ENCODE results near the gene NHLRC2. TPM values are rescaled to one million over a fixed set of nuclear protein-coding genes. Genes with fewer than 3 reads are reported as not detected.
A peak's percentile ranks its signal among the peaks of the same experiment; 100 is the strongest.

The NHLRC2 gene
- total and polyA plus RNA-seq, 12 donors = 6.7 to 98.0 (median 71.2) TPM

- Histone ChIP-seq H3K4me3 (no peak overlapping the region), H3K27ac (no peak overlapping the region), H3K27me3 (no peaks in the 10 kb centered on the region), H3K9me3 (peaks cover 0 to 23% (median 10%) of the 10 kb centered on the region in 11 donors), H3K36me3 (peaks cover 0 to 50% (median 11%) of the 10 kb centered on the region in 9 donors), H3K4me1 (peaks cover 0 to 34% (median 11%) of the 10 kb centered on the region in 9 donors)
- 95 to 97% methylated on average over 3 of the region's 3 CpGs for WGBS, 2 donors
- intact Hi-C loops (cut with DNase I) = no loop called here
- DNase-seq (no peak), ATAC-seq (no peak)
- TF ChIP-seq, protein P1, sequence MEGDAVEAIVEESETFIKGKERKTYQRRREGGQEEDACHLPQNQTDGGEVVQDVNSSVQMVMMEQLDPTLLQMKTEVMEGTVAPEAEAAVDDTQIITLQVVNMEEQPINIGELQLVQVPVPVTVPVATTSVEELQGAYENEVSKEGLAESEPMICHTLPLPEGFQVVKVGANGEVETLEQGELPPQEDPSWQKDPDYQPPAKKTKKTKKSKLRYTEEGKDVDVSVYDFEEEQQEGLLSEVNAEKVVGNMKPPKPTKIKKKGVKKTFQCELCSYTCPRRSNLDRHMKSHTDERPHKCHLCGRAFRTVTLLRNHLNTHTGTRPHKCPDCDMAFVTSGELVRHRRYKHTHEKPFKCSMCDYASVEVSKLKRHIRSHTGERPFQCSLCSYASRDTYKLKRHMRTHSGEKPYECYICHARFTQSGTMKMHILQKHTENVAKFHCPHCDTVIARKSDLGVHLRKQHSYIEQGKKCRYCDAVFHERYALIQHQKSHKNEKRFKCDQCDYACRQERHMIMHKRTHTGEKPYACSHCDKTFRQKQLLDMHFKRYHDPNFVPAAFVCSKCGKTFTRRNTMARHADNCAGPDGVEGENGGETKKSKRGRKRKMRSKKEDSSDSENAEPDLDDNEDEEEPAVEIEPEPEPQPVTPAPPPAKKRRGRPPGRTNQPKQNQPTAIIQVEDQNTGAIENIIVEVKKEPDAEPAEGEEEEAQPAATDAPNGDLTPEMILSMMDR (IDR thresholded peaks at IDR 0.05) = no peak
Measured at GRCh38 chr10:113872139-113873030, 17.9 kb downstream of the NHLRC2 start.

DNA sequence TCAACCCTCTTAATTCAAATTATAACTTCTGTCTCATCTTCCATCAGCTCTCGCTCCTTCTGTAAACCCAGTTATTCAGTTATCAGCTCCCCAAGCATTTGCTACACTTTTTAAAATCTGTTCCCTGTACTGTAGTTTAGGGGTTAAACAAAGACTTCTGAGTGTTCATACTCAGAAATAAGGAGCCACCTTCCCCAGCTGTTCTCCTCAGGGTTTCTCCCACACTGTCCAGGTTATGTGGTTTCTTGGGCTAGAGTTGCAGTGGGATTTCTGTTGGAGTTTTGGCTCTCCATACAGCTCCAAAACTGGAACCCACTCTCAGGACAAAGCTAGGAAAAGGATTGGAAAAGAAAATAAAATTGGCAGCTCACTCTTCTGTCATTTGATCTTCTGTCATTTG is 20.8 kb downstream of the NHLRC2 start:
- peaks cover 0 to 60% (median 14%) of the 10 kb centered on the region in 9 donors for H3K36me3 ChIP-seq
- H3K9me3 ChIP-seq = peaks cover 0 to 23% (median 10%) of the 10 kb centered on the region in 11 donors
- intact Hi-C loops (cut with DNase I) = no loop called here
- TF ChIP-seq, protein P1 (IDR thresholded peaks at IDR 0.05) = no peak
- H3K4me1 ChIP-seq = peaks cover 0 to 33% (median 9%) of the 10 kb centered on the region in 9 donors
- H3K27ac ChIP-seq = no peak overlapping the region
- 93 to 100% methylated on average over 1 of the region's 1 CpG for WGBS, 2 donors
- ATAC-seq (no peak), DNase-seq (no peak)
- H3K27me3 ChIP-seq = no peaks in the 10 kb centered on the region
- H3K4me3 ChIP-seq = no peak overlapping the region

GRCh38 chr10:113876461-113876860 is 22.0 kb downstream of the NHLRC2 start:
- WGBS, 2 donors = 53 to 60% methylated on average over 3 of the region's 3 CpGs
- no peak for DNase-seq
- no peaks in the 10 kb centered on the region for H3K27me3 ChIP-seq
- peaks cover 0 to 22% (median 10%) of the 10 kb centered on the region in 11 donors for H3K9me3 ChIP-seq
- H3K4me1 ChIP-seq = peaks cover 0 to 33% (median 9%) of the 10 kb centered on the region in 9 donors
- TF ChIP-seq, protein P1 (IDR thresholded peaks at IDR 0.05) = peak in 1 of 9 donors; percentile 18
- no peak overlapping the region for H3K4me3 ChIP-seq
- no peak overlapping the region for H3K27ac ChIP-seq
- peak in 1 of 8 donors; percentile 74 for ATAC-seq
- H3K36me3 ChIP-seq = peaks cover 0 to 60% (median 11%) of the 10 kb centered on the region in 9 donors
- intact Hi-C loops (cut with DNase I) = no loop called here

- Histone ChIP-seq H3K4me3 (no peak overlapping the region), H3K27ac (no peak overlapping the region), H3K36me3 (peaks cover 0 to 85% (median 11%) of the 10 kb centered on the region in 9 donors), H3K4me1 (peaks cover 0 to 33% (median 9%) of the 10 kb centered on the region in 9 donors), H3K9me3 (peaks cover 0 to 5% (median 0%) of the 10 kb centered on the region in 11 donors), H3K27me3 (no peaks in the 10 kb centered on the region)
- DNase-seq (no peak), ATAC-seq (no peak)
- TF ChIP-seq, protein P1 (IDR thresholded peaks at IDR 0.05) = no peak
- intact Hi-C loops (cut with DNase I) = no loop called here
- WGBS, 2 donors = 85 to 90% methylated on average over 2 of the region's 2 CpGs
Measured at GRCh38 chr10:113879691-113880090, 25.2 kb downstream of the NHLRC2 start.

All from heart right ventricle (tissue), 16 donors.